AG04449 (cell line): Measurements from ENCODE around the gene AFF2.

Experiments
- CTCF ChIA-PET: fragments of 350-600 bp; formaldehyde crosslinking; extraction: SDS; loops from one replicate; lab custom pipeline; 2021; ENCODE audit warnings: antibody characterized with exemption; lab: Yijun Ruan, JAX
- POLR2A ChIA-PET: fragments of 400-600, 350-600 bp; formaldehyde crosslinking; extraction: SDS; loops from one replicate; lab custom pipeline; 2020; ENCODE audit warnings: antibody characterized with exemption, inconsistent platforms; lab: Yijun Ruan, JAX
- DNase-seq: peaks from one replicate; pipeline ENCODE4 v3.0.0-alpha.2; 2010; ENCODE audit warnings: low read depth, low spot score
- H3K4me3 ChIP-seq: 2 replicates; pipeline ENCODE4 v1.5.1; 2011; ENCODE audit warnings: low read depth, mild to moderate bottlenecking, control low read depth, low read length
- CTCF ChIP-seq: IDR thresholded peaks from one replicate; pipeline ENCODE4 v1.5.1; 2011; ENCODE audit warnings: mild to moderate bottlenecking, moderate library complexity, low read length, control low read depth, inconsistent platforms; ENCODE audit not compliant: insufficient read depth; ENCODE audit errors: missing control alignments

Gene AFF2

GRCh38 chrX:148530464-148531077 lies 30.2 kb downstream of the AFF2 start:
- POLR2A ChIA-PET = no interaction called here
- DNase-seq = peak; percentile 1

GRCh38 chrX:148534291-148534690 lies 33.9 kb downstream of the AFF2 start:
- ChIA-PET POLR2A (no interaction called here), CTCF (interaction anchor here (0.7 kb wide), 1 partner anchor 18 kb away, joined by 3 read pairs; no protein-coding TSS in a partner anchor)
- H3K4me3 ChIP-seq = no peak overlapping the region
- no peak for TF ChIP-seq CTCF
- no peak for DNase-seq

More at GRCh38 chrX:148530464-148531077, 30.2 kb downstream of the AFF2 start:
- CTCF ChIA-PET = interaction anchor here (0.8 to 2.3 kb wide), 8 partner anchors 9 to 941 kb away, joined by 3 to 9 read pairs (median 4); no protein-coding TSS in a partner anchor
- H3K4me3 ChIP-seq = no peak overlapping the region
- TF ChIP-seq CTCF = no peak

GRCh38 chrX:148535639-148536038 lies 35.2 kb downstream of the AFF2 start:
- DNase-seq = no peak
- no peak overlapping the region for H3K4me3 ChIP-seq
- TF ChIP-seq CTCF = no peak
- ChIA-PET CTCF (no interaction called here), POLR2A (interaction anchor here (0.6 kb wide), 1 partner anchor 25 kb away, joined by 3 read pairs; no protein-coding TSS in a partner anchor)

- TF ChIP-seq CTCF = no peak
- DNase-seq = no peak
- no peak overlapping the region for H3K4me3 ChIP-seq
- POLR2A ChIA-PET = no interaction called here
- CTCF ChIA-PET = interaction anchor here (1.0 kb wide), 1 partner anchor 934 kb away, joined by 3 read pairs; no protein-coding TSS in a partner anchor
Observed at GRCh38 chrX:148536961-148537360, 36.5 kb downstream of the AFF2 start.

GRCh38 chrX:148537556-148538182 lies 37.3 kb downstream of the AFF2 start:
- TF ChIP-seq CTCF = no peak
- no peak for DNase-seq
- H3K4me3 ChIP-seq = no peak overlapping the region
- ChIA-PET POLR2A (interaction anchor here (0.6 kb wide), 1 partner anchor 33 kb away, joined by 3 read pairs; no protein-coding TSS in a partner anchor), CTCF (interaction anchor here (1.0 kb wide), 1 partner anchor 933 kb away, joined by 3 read pairs; no protein-coding TSS in a partner anchor)

GRCh38 chrX:148538582-148538981 lies 38.2 kb downstream of the AFF2 start:
- H3K4me3 ChIP-seq = no peak overlapping the region
- CTCF ChIA-PET = interaction anchor here (1.6 kb wide), 1 partner anchor 8 kb away, joined by 9 read pairs; no protein-coding TSS in a partner anchor
- TF ChIP-seq CTCF = no peak
- DNase-seq = no peak
- POLR2A ChIA-PET = no interaction called here
